Type B pancreatic cell (in vitro differentiated cells): ENCODE data around the gene SLC38A10. TPM values are rescaled to one million over a fixed set of nuclear protein-coding genes. Genes with fewer than 3 reads are reported as not detected.

Experiments
- DNase-seq: peaks from one replicate; pipeline ENCODE4 v3.0.0; 2021; ENCODE audit warnings: mixed read lengths; ENCODE audit not compliant: unreplicated experiment; ENCODE audit errors: extremely low spot score
- H3K27ac Mint-ChIP-seq: 2 replicates; pipeline ENCODE4 v1.8.0; 2021; ENCODE audit warnings: mild to moderate bottlenecking, mixed read lengths
- H3K27me3 Mint-ChIP-seq: 2 replicates; pipeline ENCODE4 v1.8.0; 2021; ENCODE audit warnings: mixed read lengths
- H3K36me3 Mint-ChIP-seq: 2 replicates; pipeline ENCODE4 v1.8.0; 2021; ENCODE audit warnings: mixed read lengths
- H3K4me1 Mint-ChIP-seq: one replicate; pipeline ENCODE4 v1.8.0; 2021; ENCODE audit warnings: mixed read lengths; ENCODE audit not compliant: unreplicated experiment
- H3K4me3 Mint-ChIP-seq: 2 replicates; pipeline ENCODE4 v1.8.0; 2021; ENCODE audit warnings: mild to moderate bottlenecking, mixed read lengths
- H3K9me3 Mint-ChIP-seq: 2 replicates; pipeline ENCODE4 v1.8.0; 2021; ENCODE audit warnings: mixed read lengths
- CTCF ChIP-seq: fragments of 200-600 bp; sonication (generic); conservative IDR thresholded peaks from 2 replicates; pipeline ENCODE4 v1.5.0; 2021; ENCODE audit warnings: antibody characterized with exemption, mild to moderate bottlenecking
- total RNA-seq: library from RNA; stranded (reverse); gene quantifications from 2 replicates; pipeline ENCODE4 v1.2.1, GENCODE V29; 2021; ENCODE audit warnings: low replicate concordance

SLC38A10 gene
- total RNA-seq, 1 donor from 2014 or later, result 85.0 TPM

- no peak overlapping the region for H3K27ac Mint-ChIP-seq
- no peak overlapping the region for H3K4me3 Mint-ChIP-seq
- H3K9me3 Mint-ChIP-seq, result no peaks in the 10 kb centered on the region
- no peak for DNase-seq
- peaks cover 38% of the 10 kb centered on the region for H3K4me1 Mint-ChIP-seq
- TF ChIP-seq CTCF, result no peak
- H3K27me3 Mint-ChIP-seq, result no peaks in the 10 kb centered on the region
- no peaks in the 10 kb centered on the region for H3K36me3 Mint-ChIP-seq
These were observed 41.3 kb upstream of the SLC38A10 start for GRCh38 chr17:81336296-81336929.

- H3K4me1 Mint-ChIP-seq, result peaks cover 38% of the 10 kb centered on the region
- no peaks in the 10 kb centered on the region for H3K27me3 Mint-ChIP-seq
- DNase-seq, result no peak
These were observed 40.7 kb upstream of the SLC38A10 start for GRCh38 chr17:81335773-81336157.

GRCh38 chr17:81334987-81335772 is 40.1 kb upstream of the SLC38A10 start:
- Mint-ChIP-seq H3K27ac (peak overlapping the region; percentile 75), H3K36me3 (no peaks in the 10 kb centered on the region), H3K27me3 (no peaks in the 10 kb centered on the region), H3K4me3 (peak overlapping the region; percentile 25), H3K9me3 (no peaks in the 10 kb centered on the region), H3K4me1 (peaks cover 40% of the 10 kb centered on the region)
- DNase-seq, result no peak
- no peak for TF ChIP-seq CTCF

More at GRCh38 chr17:81335773-81336157, 40.7 kb upstream of the SLC38A10 start:
- no peak for TF ChIP-seq CTCF
- Mint-ChIP-seq H3K36me3 (no peaks in the 10 kb centered on the region), H3K27ac (peak overlapping the region; percentile 75), H3K4me3 (peak overlapping the region; percentile 25), H3K9me3 (no peaks in the 10 kb centered on the region)

GRCh38 chr17:81334391-81334901 is 39.3 kb upstream of the SLC38A10 start:
- no peak for DNase-seq
- Mint-ChIP-seq H3K36me3 (no peaks in the 10 kb centered on the region), H3K4me1 (peaks cover 44% of the 10 kb centered on the region), H3K27ac (no peak overlapping the region), H3K9me3 (no peaks in the 10 kb centered on the region), H3K27me3 (no peaks in the 10 kb centered on the region), H3K4me3 (no peak overlapping the region)
- TF ChIP-seq CTCF, result no peak

GRCh38 chr17:81333616-81334368 is 38.7 kb upstream of the SLC38A10 start:
- H3K9me3 Mint-ChIP-seq, result no peaks in the 10 kb centered on the region
- H3K27ac Mint-ChIP-seq, result no peak overlapping the region
- TF ChIP-seq CTCF, result no peak
- H3K4me1 Mint-ChIP-seq, result peaks cover 42% of the 10 kb centered on the region
- no peaks in the 10 kb centered on the region for H3K36me3 Mint-ChIP-seq
- H3K27me3 Mint-ChIP-seq, result no peaks in the 10 kb centered on the region
- H3K4me3 Mint-ChIP-seq, result no peak overlapping the region
- no peak for DNase-seq
